Neural cell (in vitro differentiated cells): ENCODE data around the gene SAMD1. TPM values are rescaled to one million over a fixed set of nuclear protein-coding genes. Genes with fewer than 3 reads are reported as not detected.
"Not testable (repeated sequence)": the region's sequence is repeated elsewhere in the genome, so short reads cannot be mapped to it uniquely, and the experiment has no call there.

Experiments
- H2AFZ ChIP-seq: fragments of 200-600, 300-800 bp; sonication (generic), shearing (Covaris generic); 2 replicates; pipeline ENCODE4 v1.6.0; 2014; ENCODE audit warnings: low read depth, mild to moderate bottlenecking, antibody characterized with exemption, low read length, moderate library complexity
- H3F3A ChIP-seq: fragments of 200-600 bp; shearing (Covaris generic); 2 replicates; pipeline ENCODE4 v1.6.1; 2016; ENCODE audit warnings: mild to moderate bottlenecking, moderate library complexity, mixed read lengths, antibody characterized with exemption, low read length; ENCODE audit not compliant: insufficient read depth, poor library complexity, severe bottlenecking
- H3K27ac ChIP-seq: fragments of 200-600, 300-800 bp; sonication (generic), shearing (Covaris generic); 2 replicates; pipeline ENCODE4 v1.5.1; 2014; ENCODE audit warnings: mild to moderate bottlenecking, low read length, moderate library complexity
- H3K27me3 ChIP-seq: fragments of 300-800, 200-600 bp; sonication (generic), shearing (Covaris generic); 2 replicates; pipeline ENCODE4 v1.6.0; 2014; ENCODE audit warnings: mild to moderate bottlenecking, low read depth, low read length, moderate library complexity; ENCODE audit not compliant: insufficient read depth
- H3K36me3 ChIP-seq: fragments of 300-800, 200-600 bp; sonication (generic), shearing (Covaris generic); 2 replicates; pipeline ENCODE4 v1.5.1; 2014; ENCODE audit warnings: mild to moderate bottlenecking, antibody characterized with exemption, low read length, moderate library complexity; ENCODE audit not compliant: insufficient read depth
- H3K4me2 ChIP-seq: fragments of 300-800, 200-600 bp; sonication (generic), shearing (Covaris generic); 2 replicates; pipeline ENCODE4 v1.6.0; 2014; ENCODE audit warnings: mild to moderate bottlenecking, low read length
- H3K4me3 ChIP-seq: fragments of 300-800, 200-600 bp; sonication (generic), shearing (Covaris generic); 2 replicates; pipeline ENCODE4 v1.5.1; 2014; ENCODE audit warnings: mild to moderate bottlenecking, low read length, moderate library complexity
- H3K79me2 ChIP-seq: fragments of 200-600 bp; shearing (Covaris generic); replicated peaks from 2 replicates; pipeline ENCODE4 v1.6.0; 2014; ENCODE audit warnings: mild to moderate bottlenecking, low read length, moderate library complexity; ENCODE audit not compliant: insufficient read depth
- H3K9ac ChIP-seq: fragments of 300-800, 200-600 bp; sonication (generic), shearing (Covaris generic); 2 replicates; pipeline ENCODE4 v1.6.1; 2016; ENCODE audit warnings: mild to moderate bottlenecking, low read length, mixed read lengths
- H3K9me2 ChIP-seq: fragments of 200-600 bp; shearing (Covaris generic); 2 replicates; pipeline ENCODE4 v1.6.1; 2016; ENCODE audit warnings: mild to moderate bottlenecking, low read length, mixed read lengths; ENCODE audit not compliant: insufficient read depth
- H3K9me3 ChIP-seq: fragments of 200-600, 300-800 bp; sonication (generic), shearing (Covaris generic); 2 replicates; pipeline ENCODE4 v1.6.1; 2016; ENCODE audit warnings: mild to moderate bottlenecking, mixed run types, low read length, moderate library complexity, mixed read lengths
- H4K20me1 ChIP-seq: fragments of 200-600 bp; shearing (Covaris generic); 2 replicates; pipeline ENCODE4 v1.6.1; 2016; ENCODE audit warnings: mild to moderate bottlenecking, mixed run types; ENCODE audit not compliant: insufficient read depth
- CTCF ChIP-seq: fragments of 450-650 bp; IDR thresholded peaks from 2 replicates; pipeline ENCODE4 v1.5.1; 2014; ENCODE audit warnings: antibody characterized with exemption, mild to moderate bottlenecking, moderate library complexity; ENCODE audit not compliant: poor library complexity, severe bottlenecking
- EZH2 ChIP-seq: fragments of 200-600, 300-800 bp; shearing (Covaris generic), sonication (generic); IDR thresholded peaks from 2 replicates; pipeline ENCODE4 v1.6.1; 2014; ENCODE audit warnings: antibody characterized with exemption, low read length, borderline replicate concordance, mild to moderate bottlenecking; ENCODE audit not compliant: insufficient read depth, poor library complexity, severe bottlenecking
- TAF1 ChIP-seq: IDR thresholded peaks from 2 replicates; pipeline ENCODE4 v1.6.1; 2012; ENCODE audit warnings: low read depth
- polyA plus RNA-seq: library from polyadenylated mRNA; depleted of rRNA; stranded (reverse); fragments of >200 nt; gene quantifications from 2 replicates; pipeline ENCODE4 v1.2.3, GENCODE V29; 2014

The SAMD1 gene
- polyA plus RNA-seq, 1 donor from 2014 or later = 38.1 TPM

- not testable (repeated sequence) for H4K20me1 ChIP-seq, H3K4me3 ChIP-seq, H3F3A ChIP-seq, H3K27me3 ChIP-seq, H3K79me2 ChIP-seq, H3K27ac ChIP-seq, H2AFZ ChIP-seq, H3K4me2 ChIP-seq, H3K9ac ChIP-seq, H3K9me2 ChIP-seq, H3K36me3 ChIP-seq, H3K9me3 ChIP-seq
Observed at GRCh38 chr19:14050961-14051360, 39.6 kb downstream of the SAMD1 start.

GRCh38 chr19:14050512-14050911 lies 40.0 kb downstream of the SAMD1 start:
- Histone ChIP-seq H2AFZ (no peak overlapping the region), H3K27ac (no peak overlapping the region), H4K20me1 (no peaks in the 10 kb centered on the region), H3K27me3 (no peaks in the 10 kb centered on the region), H3K4me2 (no peak overlapping the region), H3K36me3 (no peaks in the 10 kb centered on the region), H3F3A (no peaks in the 10 kb centered on the region), H3K79me2 (no peaks in the 10 kb centered on the region), H3K4me3 (no peak overlapping the region), H3K9me3 (no peaks in the 10 kb centered on the region), H3K9ac (no peak overlapping the region), H3K9me2 (no peaks in the 10 kb centered on the region)
- TF ChIP-seq EZH2 = no peak

GRCh38 chr19:14048443-14049153 lies 42.0 kb downstream of the SAMD1 start:
- Histone ChIP-seq H3K9ac (no peak overlapping the region), H2AFZ (no peak overlapping the region), H3K36me3 (no peaks in the 10 kb centered on the region)

GRCh38 chr19:14047866-14048265 lies 42.7 kb downstream of the SAMD1 start:
- not testable (repeated sequence) for H3K4me3 ChIP-seq, H3K36me3 ChIP-seq, H3K9ac ChIP-seq, H3K27ac ChIP-seq, H3F3A ChIP-seq, H2AFZ ChIP-seq, H3K4me2 ChIP-seq, H4K20me1 ChIP-seq, H3K79me2 ChIP-seq, H3K27me3 ChIP-seq, H3K9me2 ChIP-seq, H3K9me3 ChIP-seq

More at GRCh38 chr19:14048443-14049153, 42.0 kb downstream of the SAMD1 start:
- H3K4me2 ChIP-seq = no peak overlapping the region
- H3K79me2 ChIP-seq = no peaks in the 10 kb centered on the region
- H3K27ac ChIP-seq = no peak overlapping the region
- no peaks in the 10 kb centered on the region for H3F3A ChIP-seq
- no peaks in the 10 kb centered on the region for H3K9me2 ChIP-seq
- H3K9me3 ChIP-seq = no peaks in the 10 kb centered on the region
- H3K4me3 ChIP-seq = no peak overlapping the region
- H3K27me3 ChIP-seq = no peaks in the 10 kb centered on the region
- no peaks in the 10 kb centered on the region for H4K20me1 ChIP-seq
- TF ChIP-seq TAF1 (no peak), CTCF (peak; percentile 62)
